ENCODE data around the gene HK3.

HK3 gene

GRCh38 chr5:176895831-176896230 lies 3.3 kb downstream of the HK3 start:
- Histone ChIP-seq H2AFZ (ENCODE audit: low read length) (no peak overlapping the region), H3K9me3 (ENCODE audit: insufficient read depth, low read depth, low read length) (no peaks in the 10 kb centered on the region), H3K4me2 (ENCODE audit: low read depth, low read length, poor library complexity, severe bottlenecking) (no peak overlapping the region), H3K9me2 (replicated peaks; ENCODE audit: low read depth, low read length) (no peaks in the 10 kb centered on the region), H3K4me3 (ENCODE audit: low read length, poor library complexity, severe bottlenecking) (no peak overlapping the region), H3K36me3 (ENCODE audit: insufficient read depth, low read length) (no peaks in the 10 kb centered on the region), H3F3A (ENCODE audit: low read depth) (no peaks in the 10 kb centered on the region), H3K9ac (ENCODE audit: low read depth, low read length, poor library complexity, severe bottlenecking) (no peak overlapping the region), H3K79me2 (ENCODE audit: insufficient read depth, low read length) (no peaks in the 10 kb centered on the region), H3K4me1 (ENCODE audit: insufficient read depth, low read length, poor library complexity, severe bottlenecking) (peaks cover 12% of the 10 kb centered on the region), H4K20me1 (ENCODE audit: insufficient read depth, low read length, poor library complexity, severe bottlenecking) (no peaks in the 10 kb centered on the region), H3K27me3 (ENCODE audit: insufficient read depth, low read length, poor library complexity, severe bottlenecking) (no peaks in the 10 kb centered on the region)
- no peak for TF ChIP-seq EZH2phosphoT487 (IDR thresholded peaks at IDR 0.05; ENCODE audit: borderline replicate concordance)
- no peak for TF ChIP-seq CTCF (conservative IDR thresholded peaks at IDR 0.05; ENCODE audit: low read length)

GRCh38 chr5:176894298-176894697 lies 4.8 kb downstream of the HK3 start:
- H3K9me2 ChIP-seq (replicated peaks; ENCODE audit: low read depth, low read length) = no peaks in the 10 kb centered on the region
- peaks cover 4% of the 10 kb centered on the region for H3K4me1 ChIP-seq (ENCODE audit: insufficient read depth, low read length, poor library complexity, severe bottlenecking)
- no peaks in the 10 kb centered on the region for H3K9me3 ChIP-seq (ENCODE audit: insufficient read depth, low read depth, low read length)
- no peak overlapping the region for H3K4me2 ChIP-seq (ENCODE audit: low read depth, low read length, poor library complexity, severe bottlenecking)
- no peaks in the 10 kb centered on the region for H3K27me3 ChIP-seq (ENCODE audit: insufficient read depth, low read length, poor library complexity, severe bottlenecking)
- no peaks in the 10 kb centered on the region for H3K79me2 ChIP-seq (ENCODE audit: insufficient read depth, low read length)
- no peaks in the 10 kb centered on the region for H3F3A ChIP-seq (ENCODE audit: low read depth)
- no peak overlapping the region for H3K4me3 ChIP-seq (ENCODE audit: low read length, poor library complexity, severe bottlenecking)
- no peak for TF ChIP-seq CTCF (conservative IDR thresholded peaks at IDR 0.05; ENCODE audit: low read length)
- TF ChIP-seq EZH2phosphoT487 (IDR thresholded peaks at IDR 0.05; ENCODE audit: borderline replicate concordance) = no peak
- no peaks in the 10 kb centered on the region for H4K20me1 ChIP-seq (ENCODE audit: insufficient read depth, low read length, poor library complexity, severe bottlenecking)
- no peak overlapping the region for H2AFZ ChIP-seq (ENCODE audit: low read length)
- no peak overlapping the region for H3K9ac ChIP-seq (ENCODE audit: low read depth, low read length, poor library complexity, severe bottlenecking)
- H3K36me3 ChIP-seq (ENCODE audit: insufficient read depth, low read length) = no peaks in the 10 kb centered on the region

GRCh38 chr5:176892663-176893062 lies 6.5 kb downstream of the HK3 start:
- Histone ChIP-seq H4K20me1 (ENCODE audit: insufficient read depth, low read length, poor library complexity, severe bottlenecking) (no peaks in the 10 kb centered on the region), H3F3A (ENCODE audit: low read depth) (no peaks in the 10 kb centered on the region), H3K9ac (ENCODE audit: low read depth, low read length, poor library complexity, severe bottlenecking) (no peak overlapping the region), H3K79me2 (ENCODE audit: insufficient read depth, low read length) (no peaks in the 10 kb centered on the region), H3K4me2 (ENCODE audit: low read depth, low read length, poor library complexity, severe bottlenecking) (no peak overlapping the region), H3K36me3 (ENCODE audit: insufficient read depth, low read length) (no peaks in the 10 kb centered on the region), H2AFZ (ENCODE audit: low read length) (no peak overlapping the region), H3K9me3 (ENCODE audit: insufficient read depth, low read depth, low read length) (no peaks in the 10 kb centered on the region), H3K9me2 (replicated peaks; ENCODE audit: low read depth, low read length) (no peaks in the 10 kb centered on the region), H3K27me3 (ENCODE audit: insufficient read depth, low read length, poor library complexity, severe bottlenecking) (no peaks in the 10 kb centered on the region), H3K4me3 (ENCODE audit: low read length, poor library complexity, severe bottlenecking) (no peak overlapping the region), H3K4me1 (ENCODE audit: insufficient read depth, low read length, poor library complexity, severe bottlenecking) (no peaks in the 10 kb centered on the region)
- TF ChIP-seq CTCF (conservative IDR thresholded peaks at IDR 0.05; ENCODE audit: low read length) (no peak), EZH2phosphoT487 (IDR thresholded peaks at IDR 0.05; ENCODE audit: borderline replicate concordance) (no peak)
